ENCODE measurements around the gene POU6F2. TPM values are rescaled to one million over a fixed set of nuclear protein-coding genes. Genes with fewer than 3 reads are reported as not detected.

Gene POU6F2
- total and polyA plus RNA-seq, 9 of the 15 experiments (the other 6 are each of a cell fraction or from before 2014, with no cell fraction given) = 0.29 to 1.5 (median 0.96) TPM

DNA sequence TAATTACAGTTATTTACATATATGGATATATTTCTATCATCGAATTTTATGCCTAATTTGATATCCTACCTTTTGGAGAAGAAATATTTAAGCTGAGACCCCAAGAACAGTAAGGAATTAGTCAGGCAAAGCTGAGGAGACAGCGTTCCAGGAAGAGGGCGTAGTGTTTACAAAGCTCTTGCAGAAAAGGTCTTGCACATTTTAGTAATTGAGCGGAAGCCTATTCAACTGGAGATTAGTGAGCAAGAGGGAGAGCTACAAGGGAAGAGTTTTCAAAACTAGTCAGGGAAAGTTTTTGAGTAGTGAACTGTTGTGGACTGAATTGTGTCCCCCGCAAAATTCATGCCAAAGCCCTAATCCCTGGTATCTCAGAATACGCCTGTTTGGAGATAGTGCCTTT lies 26.5 kb upstream of the POU6F2 start:
- Histone ChIP-seq H3K27me3 (ENCODE audit: control insufficient read depth in 2 of 2, insufficient read depth in 2 of 2, low read length in 2 of 2) (peaks cover 11 to 17% of the 10 kb centered on the region in 2 experiments; a peak in 4 of 5 replicates), H3K36me3 (ENCODE audit: control insufficient read depth, insufficient read depth, low read length) (no peaks in the 10 kb centered on the region), H3K4me3 (no peak overlapping the region), H3K4me2 (ENCODE audit: insufficient read depth, low read length) (no peak overlapping the region), H3K27ac (ENCODE audit: extremely low read depth, low read depth, low read length) (no peak overlapping the region), H2AFZ (ENCODE audit: low read depth, low read length) (no peak overlapping the region), H3K4me1 (replicated peaks in 1 of 2; ENCODE audit: control insufficient read depth in 2 of 2, insufficient read depth in 2 of 2, low read length in 2 of 2) (no peaks in the 10 kb centered on the region), H3K9me1 (ENCODE audit: control insufficient read depth, insufficient read depth, low read length) (no peaks in the 10 kb centered on the region), H3K9ac (ENCODE audit: insufficient read depth in 1 of 2, low read depth in 2 of 2, low read length in 2 of 2) (no peak overlapping the region), H3K9me3 (replicated peaks; ENCODE audit: control insufficient read depth, insufficient read depth, low read depth, low read length) (no peaks in the 10 kb centered on the region), H3K79me2 (ENCODE audit: control insufficient read depth, insufficient read depth, low read length) (no peaks in the 10 kb centered on the region), H4K20me1 (replicated peaks; ENCODE audit: control insufficient read depth, insufficient read depth, low read length) (no peaks in the 10 kb centered on the region)
- FAIRE-seq (no peak), DNase-seq (ENCODE audit: extremely low read depth in 1 of 4, low spot score in 3 of 4) (no peak), ATAC-seq (no peak)
- TF ChIP-seq DDX20 (tag; IDR thresholded peaks at IDR 0.05; ENCODE audit: low read depth) (no peak), GTF2A2 (tag; IDR thresholded peaks at IDR 0.05) (no peak), PPARD (CRISPR knock-in tag; IDR thresholded peaks at IDR 0.05) (no peak), RBM34 (IDR thresholded peaks at IDR 0.05; ENCODE audit: borderline replicate concordance, insufficient read depth, low read length) (no peak), BCL6 (CRISPR knock-in tag; IDR thresholded peaks at IDR 0.05) (no peak), TSC22D4 (tag; IDR thresholded peaks at IDR 0.05) (no peak), ZNF780A (CRISPR knock-in tag; IDR thresholded peaks at IDR 0.05) (no peak), THRAP3 (IDR thresholded peaks at IDR 0.05; ENCODE audit: borderline replicate concordance) (no peak), ZKSCAN3 (CRISPR knock-in tag; IDR thresholded peaks at IDR 0.05) (no peak), SAFB (IDR thresholded peaks at IDR 0.05; ENCODE audit: borderline replicate concordance, low read depth, low read length) (no peak), IFI16 (CRISPR knock-in tag; IDR thresholded peaks at IDR 0.05) (no peak)
- TF ChIP-seq, protein P1, sequence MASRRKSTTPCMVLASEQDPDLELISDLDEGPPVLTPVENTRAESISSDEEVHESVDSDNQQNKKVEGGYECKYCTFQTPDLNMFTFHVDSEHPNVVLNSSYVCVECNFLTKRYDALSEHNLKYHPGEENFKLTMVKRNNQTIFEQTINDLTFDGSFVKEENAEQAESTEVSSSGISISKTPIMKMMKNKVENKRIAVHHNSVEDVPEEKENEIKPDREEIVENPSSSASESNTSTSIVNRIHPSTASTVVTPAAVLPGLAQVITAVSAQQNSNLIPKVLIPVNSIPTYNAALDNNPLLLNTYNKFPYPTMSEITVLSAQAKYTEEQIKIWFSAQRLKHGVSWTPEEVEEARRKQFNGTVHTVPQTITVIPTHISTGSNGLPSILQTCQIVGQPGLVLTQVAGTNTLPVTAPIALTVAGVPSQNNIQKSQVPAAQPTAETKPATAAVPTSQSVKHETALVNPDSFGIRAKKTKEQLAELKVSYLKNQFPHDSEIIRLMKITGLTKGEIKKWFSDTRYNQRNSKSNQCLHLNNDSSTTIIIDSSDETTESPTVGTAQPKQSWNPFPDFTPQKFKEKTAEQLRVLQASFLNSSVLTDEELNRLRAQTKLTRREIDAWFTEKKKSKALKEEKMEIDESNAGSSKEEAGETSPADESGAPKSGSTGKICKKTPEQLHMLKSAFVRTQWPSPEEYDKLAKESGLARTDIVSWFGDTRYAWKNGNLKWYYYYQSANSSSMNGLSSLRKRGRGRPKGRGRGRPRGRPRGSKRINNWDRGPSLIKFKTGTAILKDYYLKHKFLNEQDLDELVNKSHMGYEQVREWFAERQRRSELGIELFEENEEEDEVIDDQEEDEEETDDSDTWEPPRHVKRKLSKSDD (conservative IDR thresholded peaks at IDR 0.05; ENCODE audit: low read length) = no peak
- TF ChIP-seq, protein P2, sequence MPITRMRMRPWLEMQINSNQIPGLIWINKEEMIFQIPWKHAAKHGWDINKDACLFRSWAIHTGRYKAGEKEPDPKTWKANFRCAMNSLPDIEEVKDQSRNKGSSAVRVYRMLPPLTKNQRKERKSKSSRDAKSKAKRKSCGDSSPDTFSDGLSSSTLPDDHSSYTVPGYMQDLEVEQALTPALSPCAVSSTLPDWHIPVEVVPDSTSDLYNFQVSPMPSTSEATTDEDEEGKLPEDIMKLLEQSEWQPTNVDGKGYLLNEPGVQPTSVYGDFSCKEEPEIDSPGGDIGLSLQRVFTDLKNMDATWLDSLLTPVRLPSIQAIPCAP (CRISPR knock-in tag; IDR thresholded peaks at IDR 0.05; ENCODE audit: borderline replicate concordance) = no peak
- TF ChIP-seq, protein P3, sequence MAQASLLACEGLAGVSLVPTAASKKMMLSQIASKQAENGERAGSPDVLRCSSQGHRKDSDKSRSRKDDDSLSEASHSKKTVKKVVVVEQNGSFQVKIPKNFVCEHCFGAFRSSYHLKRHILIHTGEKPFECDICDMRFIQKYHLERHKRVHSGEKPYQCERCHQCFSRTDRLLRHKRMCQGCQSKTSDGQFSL (CRISPR knock-in tag; IDR thresholded peaks at IDR 0.05) = no peak
- TF ChIP-seq, protein P3 (tag; IDR thresholded peaks at IDR 0.05) = no peak
- TF ChIP-seq, protein P4, sequence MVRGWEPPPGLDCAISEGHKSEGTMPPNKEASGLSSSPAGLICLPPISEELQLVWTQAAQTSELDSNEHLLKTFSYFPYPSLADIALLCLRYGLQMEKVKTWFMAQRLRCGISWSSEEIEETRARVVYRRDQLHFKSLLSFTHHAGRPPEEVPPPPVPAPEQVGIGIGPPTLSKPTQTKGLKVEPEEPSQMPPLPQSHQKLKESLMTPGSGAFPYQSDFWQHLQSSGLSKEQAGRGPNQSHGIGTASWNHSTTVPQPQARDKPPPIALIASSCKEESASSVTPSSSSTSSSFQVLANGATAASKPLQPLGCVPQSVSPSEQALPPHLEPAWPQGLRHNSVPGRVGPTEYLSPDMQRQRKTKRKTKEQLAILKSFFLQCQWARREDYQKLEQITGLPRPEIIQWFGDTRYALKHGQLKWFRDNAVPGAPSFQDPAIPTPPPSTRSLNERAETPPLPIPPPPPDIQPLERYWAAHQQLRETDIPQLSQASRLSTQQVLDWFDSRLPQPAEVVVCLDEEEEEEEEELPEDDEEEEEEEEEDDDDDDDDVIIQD (CRISPR knock-in tag; IDR thresholded peaks at IDR 0.05) = no peak
- no TSS peak for BruUV-seq (replicated peaks)
- in situ Hi-C loops (cut with MboI) = no loop called here
- intact Hi-C loops (cut with micrococcal nuclease) = no loop called here
- WGBS (ENCODE audit: insufficient coverage, low coverage, missing lambda C conversion rate) = 5% methylated on average over 6 of the region's 6 CpGs
- ChIA-PET CTCF (ENCODE audit: low intra/inter-chr PET ratio) (no interaction called here), POLR2A (interaction anchor here (0.5 kb wide), 1 partner anchor 9 kb away, joined by 3 read pairs; no protein-coding TSS in a partner anchor)
